OCI-LY3 (cell line): ENCODE measurements around the gene ANK2.

Experiments
- H2AFZ ChIP-seq: fragments of 200-600, 300-600 bp; shearing (Covaris generic); 2 replicates; pipeline ENCODE4 v1.6.0; 2014; ENCODE audit warnings: antibody characterized with exemption, low read depth, low read length
- H3K27ac ChIP-seq: fragments of 200-600, 300-600 bp; sonication (generic); 2 replicates; pipeline ENCODE4 v1.5.1; 2014; ENCODE audit warnings: mild to moderate bottlenecking, low read length, moderate library complexity, mixed read lengths
- H3K27me3 ChIP-seq: fragments of 200-600, 300-600 bp; sonication (generic); 2 replicates; pipeline ENCODE4 v1.6.1; 2014; ENCODE audit warnings: low read depth, low read length, mixed read lengths
- H3K36me3 ChIP-seq: fragments of 200-600, 300-600 bp; sonication (generic); replicated peaks from 2 replicates; pipeline ENCODE3; 2014; ENCODE audit warnings: low read depth, low read length, mixed read lengths
- H3K4me1 ChIP-seq: fragments of 300-600, 200-600 bp; sonication (generic); 2 replicates; pipeline ENCODE4 v1.6.1; 2014; ENCODE audit warnings: low read length, mixed read lengths
- H3K4me2 ChIP-seq: fragments of 200-600, 300-600 bp; sonication (generic); 2 replicates; pipeline ENCODE4 v1.6.1; 2014; ENCODE audit warnings: low read length, mixed read lengths
- H3K4me3 ChIP-seq: fragments of 300-600, 200-600 bp; sonication (generic); 2 replicates; pipeline ENCODE4 v1.5.1; 2014; ENCODE audit warnings: antibody characterized with exemption, mild to moderate bottlenecking, low read length, moderate library complexity
- H3K79me2 ChIP-seq: fragments of 300-600, 200-600 bp; shearing (Covaris generic); 2 replicates; pipeline ENCODE4 v1.6.1; 2014; ENCODE audit warnings: mild to moderate bottlenecking, low read length, mixed read lengths
- H3K9ac ChIP-seq: fragments of 300-600, 200-600 bp; shearing (Covaris generic); 2 replicates; pipeline ENCODE4 v1.6.0; 2014; ENCODE audit warnings: mild to moderate bottlenecking, low read length, moderate library complexity
- H3K9me3 ChIP-seq: fragments of 200-600, 300-600 bp; shearing (Covaris generic); 2 replicates; pipeline ENCODE4 v1.6.1; 2014; ENCODE audit warnings: low read length, mixed read lengths; ENCODE audit not compliant: insufficient read depth
- H4K20me1 ChIP-seq: fragments of 200-600, 300-600 bp; sonication (generic); 2 replicates; pipeline ENCODE4 v1.6.1; 2016; ENCODE audit warnings: low read length, mixed read lengths; ENCODE audit not compliant: insufficient read depth
- CTCF ChIP-seq: fragments of 200-600, 300-600 bp; sonication (generic); IDR thresholded peaks from 2 replicates; pipeline ENCODE4 v1.5.1; 2014; ENCODE audit warnings: antibody characterized with exemption, low read length, low read depth
- EZH2phosphoT487 ChIP-seq: fragments of 200-600 bp; shearing (Covaris generic); IDR thresholded peaks from 2 replicates; pipeline ENCODE4 v1.6.1; 2018; ENCODE audit warnings: antibody characterized with exemption, mixed run types, low read depth

ANK2 gene

GRCh38 chr4:113090954-113091353 is 41.5 kb downstream of the ANK2 start:
- no peaks in the 10 kb centered on the region for H3K27me3 ChIP-seq
- no peak for TF ChIP-seq EZH2phosphoT487
- no peak for TF ChIP-seq CTCF
- H3K4me3 ChIP-seq: no peak overlapping the region
- H2AFZ ChIP-seq: no peak overlapping the region
- H4K20me1 ChIP-seq: no peaks in the 10 kb centered on the region; the same call in 1 of the 2 replicates
- H3K4me2 ChIP-seq: no peak overlapping the region
- H3K4me1 ChIP-seq: no peaks in the 10 kb centered on the region
- H3K36me3 ChIP-seq: no peaks in the 10 kb centered on the region
- H3K79me2 ChIP-seq: no peaks in the 10 kb centered on the region
- no peak overlapping the region for H3K27ac ChIP-seq
- H3K9ac ChIP-seq: no peak overlapping the region
- no peaks in the 10 kb centered on the region for H3K9me3 ChIP-seq

- Histone ChIP-seq H4K20me1 (no peaks in the 10 kb centered on the region), H2AFZ (no peak overlapping the region), H3K9ac (no peak overlapping the region), H3K9me3 (no peaks in the 10 kb centered on the region), H3K4me2 (no peak overlapping the region), H3K4me1 (no peaks in the 10 kb centered on the region), H3K79me2 (no peaks in the 10 kb centered on the region), H3K27me3 (no peaks in the 10 kb centered on the region), H3K27ac (no peak overlapping the region), H3K36me3 (no peaks in the 10 kb centered on the region), H3K4me3 (no peak overlapping the region)
- no peak for TF ChIP-seq CTCF
- TF ChIP-seq EZH2phosphoT487: no peak
Observed at GRCh38 chr4:113094331-113094730, 44.9 kb downstream of the ANK2 start.

GRCh38 chr4:113094802-113095201 is 45.3 kb downstream of the ANK2 start:
- Histone ChIP-seq H3K9me3 (no peaks in the 10 kb centered on the region), H3K36me3 (no peaks in the 10 kb centered on the region), H3K4me3 (no peak overlapping the region), H3K27me3 (no peaks in the 10 kb centered on the region), H3K79me2 (no peaks in the 10 kb centered on the region), H3K4me2 (no peak overlapping the region), H2AFZ (no peak overlapping the region), H3K27ac (no peak overlapping the region), H3K4me1 (no peaks in the 10 kb centered on the region), H4K20me1 (no peaks in the 10 kb centered on the region), H3K9ac (no peak overlapping the region)
- peak; percentile 91 for TF ChIP-seq CTCF
- TF ChIP-seq EZH2phosphoT487: no peak

GRCh38 chr4:113101669-113102068 is 52.2 kb downstream of the ANK2 start:
- Histone ChIP-seq H3K27me3 (no peaks in the 10 kb centered on the region), H2AFZ (no peak overlapping the region), H3K4me3 (no peak overlapping the region), H3K9me3 (no peaks in the 10 kb centered on the region), H3K9ac (no peak overlapping the region), H4K20me1 (no peaks in the 10 kb centered on the region), H3K4me1 (no peaks in the 10 kb centered on the region), H3K36me3 (no peaks in the 10 kb centered on the region), H3K27ac (no peak overlapping the region), H3K4me2 (no peak overlapping the region), H3K79me2 (no peaks in the 10 kb centered on the region)
- no peak for TF ChIP-seq CTCF
- TF ChIP-seq EZH2phosphoT487: no peak
